ENCODE data around the gene MCRIP2. TPM values are rescaled to one million over a fixed set of nuclear protein-coding genes. Genes with fewer than 3 reads are reported as not detected.
A peak's percentile ranks its signal among the peaks of the same experiment; 100 is the strongest.

MCRIP2 gene
- total RNA-seq, 3 donors from 2014 or later: 76.3 to 116 (median 100) TPM

GRCh38 chr16:683396-684070 is 41.9 kb downstream of the MCRIP2 start:
- ATAC-seq: no peak

GRCh38 chr16:684071-684794 is 42.6 kb downstream of the MCRIP2 start, which contains the start of gene JMJD8:
Gene JMJD8 (minus strand): TSS chr16:684334. CDS start chr16:684319, 15 bp downstream.
- peaks cover 50% of the 10 kb centered on the region for H3K4me1 ChIP-seq (ENCODE audit: low read depth)
- intact Hi-C loops (cut with DNase I, micrococcal nuclease): no loop called here
- H3K9me3 ChIP-seq: no peaks in the 10 kb centered on the region
- peak; percentile 98 to 99 (median 99) for DNase-seq
- H3K36me3 ChIP-seq (ENCODE audit: low read depth): peaks cover 5% of the 10 kb centered on the region
- no peak for TF ChIP-seq CTCF (IDR thresholded peaks at IDR 0.05)
- ATAC-seq: peak; percentile 74
- H3K4me3 ChIP-seq: peak within 1 kb of the TSS; percentile 48

More at GRCh38 chr16:683396-684070, 41.9 kb downstream of the MCRIP2 start:
- peak in 1 of 3 donors; percentile 37 for DNase-seq
- H3K4me1 ChIP-seq (ENCODE audit: low read depth): peaks cover 47% of the 10 kb centered on the region
- no peaks in the 10 kb centered on the region for H3K9me3 ChIP-seq
- peaks cover 5% of the 10 kb centered on the region for H3K36me3 ChIP-seq (ENCODE audit: low read depth)
- intact Hi-C loops (cut with DNase I, micrococcal nuclease): no loop called here
- H3K4me3 ChIP-seq: peak overlapping the region; percentile 48
- no peak for TF ChIP-seq CTCF (IDR thresholded peaks at IDR 0.05)

GRCh38 chr16:684961-685696 is 43.5 kb downstream of the MCRIP2 start:
- intact Hi-C loops (cut with DNase I, micrococcal nuclease): no loop called here
- H3K36me3 ChIP-seq (ENCODE audit: low read depth): peaks cover 5% of the 10 kb centered on the region
- no peaks in the 10 kb centered on the region for H3K9me3 ChIP-seq
- TF ChIP-seq CTCF (IDR thresholded peaks at IDR 0.05): no peak
- DNase-seq: peak; percentile 49 to 79 (median 62)
- ATAC-seq: no peak
- no peak overlapping the region for H3K4me3 ChIP-seq
- H3K4me1 ChIP-seq (ENCODE audit: low read depth): peaks cover 53% of the 10 kb centered on the region

- peak; percentile 23 for TF ChIP-seq CTCF (IDR thresholded peaks at IDR 0.05)
- Histone ChIP-seq H3K4me3 (no peak overlapping the region), H3K9me3 (no peaks in the 10 kb centered on the region), H3K4me1 (ENCODE audit: low read depth) (peaks cover 51% of the 10 kb centered on the region), H3K36me3 (ENCODE audit: low read depth) (peaks cover 5% of the 10 kb centered on the region)
- peak in 2 of 3 donors; percentile 78 for DNase-seq
- intact Hi-C loops (cut with DNase I, micrococcal nuclease): no loop called here
- peak; percentile 7 for ATAC-seq
Observed at GRCh38 chr16:685967-686366, 44.3 kb downstream of the MCRIP2 start.

GRCh38 chr16:686459-687260 is 45.0 kb downstream of the MCRIP2 start:
- TF ChIP-seq CTCF (IDR thresholded peaks at IDR 0.05): no peak
- no peak overlapping the region for H3K4me3 ChIP-seq
- no peak for DNase-seq
- intact Hi-C loops (cut with DNase I, micrococcal nuclease): no loop called here
- peaks cover 5% of the 10 kb centered on the region for H3K36me3 ChIP-seq (ENCODE audit: low read depth)
- no peak for ATAC-seq
- H3K4me1 ChIP-seq (ENCODE audit: low read depth): peaks cover 44% of the 10 kb centered on the region
- H3K9me3 ChIP-seq: no peaks in the 10 kb centered on the region
